ENCODE results near the gene TFR2. TPM values are rescaled to one million over a fixed set of nuclear protein-coding genes. Genes with fewer than 3 reads are reported as not detected.
"Not testable (repeated sequence)": the region's sequence is repeated elsewhere in the genome, so short reads cannot be mapped to it uniquely, and the experiment has no call there.

Gene TFR2
- total RNA-seq, 1 experiment from 2014 or later: not detected

DNA sequence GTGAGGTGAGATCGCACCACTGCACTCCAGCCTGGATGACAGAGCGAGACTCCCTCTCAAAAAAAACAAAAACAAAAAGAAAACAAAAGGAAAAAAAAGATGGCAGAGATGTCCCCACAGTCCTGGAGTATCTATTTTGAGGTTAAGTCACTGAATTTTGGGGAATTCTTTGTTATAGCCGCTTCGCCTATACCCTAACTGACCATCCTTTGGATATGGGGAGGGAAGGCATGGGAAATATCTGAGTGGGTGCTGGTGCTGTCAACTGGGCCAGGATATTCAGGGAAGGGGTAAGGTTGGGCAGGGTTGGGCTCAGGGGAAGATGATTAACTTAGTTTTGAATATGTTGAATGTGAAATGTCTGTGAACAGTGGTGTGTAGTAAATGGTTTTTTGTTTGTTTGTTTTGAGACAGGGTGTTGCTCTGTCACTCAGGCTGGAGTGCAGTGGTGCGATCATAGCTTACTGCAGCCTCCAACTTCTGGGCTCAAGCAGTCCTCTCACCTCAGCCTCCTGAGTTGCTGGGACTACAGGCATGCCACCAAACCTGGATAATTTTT is 23.9 kb upstream of the TFR2 start:
- TF ChIP-seq, protein P1, sequence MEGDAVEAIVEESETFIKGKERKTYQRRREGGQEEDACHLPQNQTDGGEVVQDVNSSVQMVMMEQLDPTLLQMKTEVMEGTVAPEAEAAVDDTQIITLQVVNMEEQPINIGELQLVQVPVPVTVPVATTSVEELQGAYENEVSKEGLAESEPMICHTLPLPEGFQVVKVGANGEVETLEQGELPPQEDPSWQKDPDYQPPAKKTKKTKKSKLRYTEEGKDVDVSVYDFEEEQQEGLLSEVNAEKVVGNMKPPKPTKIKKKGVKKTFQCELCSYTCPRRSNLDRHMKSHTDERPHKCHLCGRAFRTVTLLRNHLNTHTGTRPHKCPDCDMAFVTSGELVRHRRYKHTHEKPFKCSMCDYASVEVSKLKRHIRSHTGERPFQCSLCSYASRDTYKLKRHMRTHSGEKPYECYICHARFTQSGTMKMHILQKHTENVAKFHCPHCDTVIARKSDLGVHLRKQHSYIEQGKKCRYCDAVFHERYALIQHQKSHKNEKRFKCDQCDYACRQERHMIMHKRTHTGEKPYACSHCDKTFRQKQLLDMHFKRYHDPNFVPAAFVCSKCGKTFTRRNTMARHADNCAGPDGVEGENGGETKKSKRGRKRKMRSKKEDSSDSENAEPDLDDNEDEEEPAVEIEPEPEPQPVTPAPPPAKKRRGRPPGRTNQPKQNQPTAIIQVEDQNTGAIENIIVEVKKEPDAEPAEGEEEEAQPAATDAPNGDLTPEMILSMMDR (IDR thresholded peaks at IDR 0.05; ENCODE audit: unreplicated experiment): no peak
- ChIA-PET POLR2A (no interaction called here), CTCF (interaction anchor here (0.6 kb wide), 1 partner anchor 61 kb away, joined by 3 read pairs; no protein-coding TSS in a partner anchor)
- Mint-ChIP-seq H3K27ac (ENCODE audit: low read depth, unreplicated experiment) (no peak overlapping the region), H3K36me3 (ENCODE audit: insufficient read depth, unreplicated experiment) (no peaks in the 10 kb centered on the region), H3K27me3 (ENCODE audit: insufficient read depth, unreplicated experiment) (no peaks in the 10 kb centered on the region), H3K4me1 (ENCODE audit: insufficient read depth, unreplicated experiment) (peaks cover 6% of the 10 kb centered on the region), H3K9me3 (ENCODE audit: unreplicated experiment) (no peaks in the 10 kb centered on the region), H3K4me3 (ENCODE audit: unreplicated experiment) (no peak overlapping the region)
- no TSS peak for BruUV-seq (replicated peaks)
- intact Hi-C loops (cut with micrococcal nuclease): no loop called here
- no peak for DNase-seq (ENCODE audit: unreplicated experiment)

DNA sequence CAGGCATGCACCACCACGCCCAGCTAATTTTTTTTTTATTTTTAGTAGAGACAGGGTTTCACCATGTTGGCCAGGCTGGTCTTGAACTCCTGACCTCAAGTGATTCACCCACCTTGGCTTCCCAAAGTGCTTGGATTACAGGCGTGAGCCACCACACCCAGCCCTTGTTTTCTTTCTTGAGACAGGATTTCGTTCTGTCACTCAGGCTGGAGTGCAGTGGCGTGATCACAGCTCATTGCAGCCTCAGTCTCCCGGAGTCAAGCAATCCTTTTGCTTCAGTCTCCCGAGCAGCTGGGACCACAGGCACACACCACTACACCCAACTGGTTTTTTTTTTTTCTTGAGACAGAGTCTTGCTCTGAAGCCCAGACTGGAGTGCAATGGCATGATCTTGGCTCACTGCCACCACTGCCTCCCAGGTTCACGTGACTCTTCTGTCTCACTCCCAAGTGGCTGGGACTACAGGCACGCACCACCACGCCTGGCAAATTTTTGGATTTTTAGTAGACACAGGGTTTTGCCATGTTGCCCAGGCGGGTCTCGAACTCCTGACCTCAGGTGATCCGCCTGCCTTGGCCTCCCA is 20.9 kb upstream of the TFR2 start:
- ChIA-PET CTCF (interaction anchor here (0.6 kb wide), 1 partner anchor 373 kb away, joined by 4 read pairs; no protein-coding TSS in a partner anchor), POLR2A (interaction anchor here (0.7 kb wide), 2 partner anchors 59 to 76 kb away, joined by 3 read pairs; partner anchors contain the start of gene FBXO24)
- BruUV-seq (replicated peaks); H3K36me3 Mint-ChIP-seq (ENCODE audit: insufficient read depth, unreplicated experiment); DNase-seq (ENCODE audit: unreplicated experiment); H3K27me3 Mint-ChIP-seq (ENCODE audit: insufficient read depth, unreplicated experiment); H3K4me1 Mint-ChIP-seq (ENCODE audit: insufficient read depth, unreplicated experiment); H3K4me3 Mint-ChIP-seq (ENCODE audit: unreplicated experiment); H3K9me3 Mint-ChIP-seq (ENCODE audit: unreplicated experiment); H3K27ac Mint-ChIP-seq (ENCODE audit: low read depth, unreplicated experiment); intact Hi-C loops (cut with micrococcal nuclease): not testable (repeated sequence)

DNA sequence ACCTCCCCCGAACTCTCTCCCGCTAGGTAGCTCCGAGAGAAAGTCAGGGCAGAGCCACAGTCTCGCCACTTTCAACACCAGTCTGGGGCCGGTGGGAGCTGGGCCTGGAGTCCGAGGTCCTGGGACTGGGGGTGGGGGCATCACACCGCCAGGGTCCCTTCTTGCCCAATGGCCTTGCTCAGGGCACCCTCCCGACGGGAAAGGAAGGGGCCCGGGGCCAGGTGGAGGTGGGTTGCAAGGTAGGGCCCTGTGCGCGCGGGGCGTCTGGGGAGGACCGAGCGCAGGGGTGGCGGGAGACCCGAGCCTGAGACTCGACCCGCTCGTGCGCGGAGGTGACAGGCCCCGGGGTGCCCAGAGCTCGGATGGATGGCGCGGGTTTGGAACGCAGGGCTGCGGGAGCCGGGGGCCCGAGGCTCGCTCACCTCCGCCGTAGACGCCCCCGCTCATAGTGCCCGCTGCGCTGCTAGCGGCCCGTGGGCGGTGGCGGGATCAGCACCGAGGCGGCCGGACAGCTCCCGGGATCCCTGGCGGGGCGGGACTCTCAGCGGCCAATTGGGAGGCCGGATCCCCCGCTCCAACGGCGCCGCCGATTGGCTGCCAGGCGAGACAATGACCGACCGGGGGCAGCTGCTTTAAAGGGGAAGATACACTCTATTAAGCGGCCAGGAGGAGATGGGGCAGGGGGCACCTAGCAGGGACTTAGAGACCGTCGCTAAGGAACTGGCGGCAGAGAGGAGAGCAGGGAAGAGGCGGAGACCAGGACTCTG is 14.7 kb upstream of the TFR2 start, which contains the start of gene ACTL6B:
Gene ACTL6B (minus strand): TSS at position 541 of the 767 bp plus-strand sequence. CDS start 94 bp downstream, at position 447.
- POLR2A ChIA-PET: no interaction called here
- no TSS peak for BruUV-seq (replicated peaks)
- intact Hi-C loops (cut with micrococcal nuclease): no loop called here
- Mint-ChIP-seq H3K4me1 (ENCODE audit: insufficient read depth, unreplicated experiment) (peaks cover 1% of the 10 kb centered on the region), H3K9me3 (ENCODE audit: unreplicated experiment) (no peaks in the 10 kb centered on the region), H3K36me3 (ENCODE audit: insufficient read depth, unreplicated experiment) (no peaks in the 10 kb centered on the region), H3K4me3 (ENCODE audit: unreplicated experiment) (no peak within 1 kb of the TSS), H3K27me3 (ENCODE audit: insufficient read depth, unreplicated experiment) (peaks cover 14% of the 10 kb centered on the region), H3K27ac (ENCODE audit: low read depth, unreplicated experiment) (no peak within 1 kb of the TSS)
- CTCF ChIA-PET: interaction anchor here (0.6 to 1.0 kb wide), 2 partner anchors 49 to 96 kb away, joined by 3 to 4 read pairs; no protein-coding TSS in a partner anchor
- TF ChIP-seq, protein P1 (IDR thresholded peaks at IDR 0.05; ENCODE audit: unreplicated experiment): no peak
- DNase-seq (ENCODE audit: unreplicated experiment): no peak

DNA sequence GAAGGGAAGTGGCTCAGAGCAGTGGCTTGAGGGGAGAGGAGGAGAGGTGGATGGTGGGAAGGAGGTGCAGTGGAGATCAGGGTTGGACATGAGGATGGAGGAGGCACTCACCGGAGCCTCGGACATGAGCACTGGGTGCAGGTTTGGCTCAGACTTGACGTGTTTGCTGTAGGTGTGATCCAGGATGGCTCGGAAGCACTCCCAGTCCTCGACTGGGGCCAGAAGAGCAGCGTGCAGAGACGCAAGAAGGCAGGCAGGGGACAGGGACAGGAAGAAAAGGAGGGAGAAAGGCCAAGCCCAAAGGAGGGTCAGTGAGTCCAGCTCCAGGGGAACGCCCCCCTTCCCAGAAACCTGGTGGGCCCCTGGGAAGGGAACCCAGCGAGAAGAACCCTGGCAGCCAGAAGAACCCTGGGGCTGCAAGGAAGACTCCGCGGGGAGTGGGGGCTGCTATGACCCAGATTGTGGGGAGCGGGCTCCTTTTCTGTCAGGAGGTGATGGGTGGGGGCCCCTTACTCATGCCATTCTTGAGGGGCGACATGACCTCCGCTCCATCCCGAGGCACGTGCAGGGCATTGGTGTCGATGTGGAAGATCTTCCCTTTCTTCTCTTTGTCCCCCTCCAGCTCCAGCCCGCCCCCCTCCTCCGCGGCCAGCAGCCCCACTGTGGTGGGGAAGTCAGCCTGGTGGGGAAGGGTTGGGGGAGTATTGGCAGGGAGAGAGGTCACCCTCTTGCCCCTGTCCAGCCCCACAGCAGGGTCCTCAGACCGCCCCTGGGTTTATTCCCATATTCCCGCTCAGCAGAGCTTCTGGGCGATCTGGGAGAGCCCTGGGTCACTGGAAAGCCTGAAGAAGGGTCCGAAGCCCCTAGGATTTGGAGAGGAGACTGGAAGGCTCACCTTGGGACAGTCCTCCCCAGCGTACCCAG is 13.8 kb upstream of the TFR2 start:
- TF ChIP-seq, protein P1 (IDR thresholded peaks at IDR 0.05; ENCODE audit: unreplicated experiment): no peak
- Mint-ChIP-seq H3K4me3 (ENCODE audit: unreplicated experiment) (no peak overlapping the region), H3K27ac (ENCODE audit: low read depth, unreplicated experiment) (no peak overlapping the region), H3K27me3 (ENCODE audit: insufficient read depth, unreplicated experiment) (peaks cover 14% of the 10 kb centered on the region), H3K9me3 (ENCODE audit: unreplicated experiment) (no peaks in the 10 kb centered on the region), H3K36me3 (ENCODE audit: insufficient read depth, unreplicated experiment) (no peaks in the 10 kb centered on the region), H3K4me1 (ENCODE audit: insufficient read depth, unreplicated experiment) (no peaks in the 10 kb centered on the region)
- intact Hi-C loops (cut with micrococcal nuclease): no loop called here
- BruUV-seq (replicated peaks): no TSS peak
- DNase-seq (ENCODE audit: unreplicated experiment): no peak
- ChIA-PET CTCF (no interaction called here), POLR2A (no interaction called here)

Measured in MCF 10A (cell line).